GM23338 (cell line): ENCODE data around the gene FOXP1. TPM values are rescaled to one million over a fixed set of nuclear protein-coding genes. Genes with fewer than 3 reads are reported as not detected.

Source experiments
- ATAC-seq: fragments of 200-7000 bp; cut with Tn5 transposase; 3 replicates; pipeline ENCODE4 v1.9.1; 2020
- DNase-seq: peaks from one replicate; pipeline ENCODE4 v3.0.0-alpha.2; 2015; ENCODE audit warnings: low spot score
- H2AFZ ChIP-seq: fragments of 200-600 bp; sonication (generic); 2 replicates; pipeline ENCODE4 v1.8.0; 2016; ENCODE audit warnings: antibody characterized with exemption, mild to moderate bottlenecking, moderate library complexity
- H3F3A ChIP-seq: fragments of 200-600 bp; sonication (generic); replicated peaks from 2 replicates; pipeline ENCODE4 v1.8.0; 2017; ENCODE audit warnings: antibody characterized with exemption, mixed run types, low read depth
- H3K27ac ChIP-seq: fragments of 200-600 bp; sonication (generic); 2 replicates; pipeline ENCODE4 v1.6.1; 2016; ENCODE audit warnings: low read depth
- H3K27me3 ChIP-seq: fragments of 200-600 bp; sonication (generic); 2 replicates; pipeline ENCODE4 v1.8.0; 2016; ENCODE audit warnings: mild to moderate bottlenecking, mixed run types, moderate library complexity; ENCODE audit not compliant: insufficient read depth
- H3K36me3 ChIP-seq: fragments of 200-600 bp; sonication (generic); 2 replicates; pipeline ENCODE4 v1.8.0; 2016; ENCODE audit warnings: mild to moderate bottlenecking; ENCODE audit not compliant: insufficient read depth
- H3K4me1 ChIP-seq: fragments of 200-600 bp; sonication (generic); 2 replicates; pipeline ENCODE4 v1.8.0; 2016; ENCODE audit warnings: mild to moderate bottlenecking, moderate library complexity; ENCODE audit not compliant: insufficient read depth
- H3K4me2 ChIP-seq: fragments of 200-600 bp; sonication (generic); 2 replicates; pipeline ENCODE4 v1.7.1; 2017; ENCODE audit warnings: mixed run types
- H3K4me3 ChIP-seq: fragments of 200-600 bp; sonication (generic); 2 replicates; pipeline ENCODE4 v1.6.1; 2016; ENCODE audit warnings: mixed run types
- H3K79me2 ChIP-seq: fragments of 200-600 bp; sonication (generic); replicated peaks from 2 replicates; pipeline ENCODE4 v1.8.0; 2017; ENCODE audit warnings: mild to moderate bottlenecking; ENCODE audit not compliant: insufficient read depth
- H3K9me2 ChIP-seq: fragments of 200-600 bp; sonication (generic); 2 replicates; pipeline ENCODE4 v1.8.0; 2017; ENCODE audit not compliant: insufficient read depth
- H4K20me1 ChIP-seq: fragments of 200-600 bp; sonication (generic); replicated peaks from 2 replicates; pipeline ENCODE4 v1.8.0; 2017; ENCODE audit warnings: mild to moderate bottlenecking; ENCODE audit not compliant: insufficient read depth
- H3K27ac Mint-ChIP-seq: 2 replicates; pipeline ENCODE4 v1.8.0; 2020; ENCODE audit warnings: inconsistent platforms, mild to moderate bottlenecking, moderate library complexity, mixed read lengths
- H3K27me3 Mint-ChIP-seq: 3 replicates; pipeline ENCODE4 v1.8.0; 2022; ENCODE audit warnings: low read depth, mild to moderate bottlenecking, moderate library complexity, mixed read lengths, inconsistent platforms; ENCODE audit not compliant: insufficient read depth, poor library complexity
- H3K36me3 Mint-ChIP-seq: 3 replicates; pipeline ENCODE4 v1.8.0; 2021; ENCODE audit warnings: low read depth, mild to moderate bottlenecking, inconsistent platforms, moderate library complexity, mixed read lengths
- H3K4me1 Mint-ChIP-seq: 3 replicates; pipeline ENCODE4 v1.8.0; 2020; ENCODE audit warnings: mild to moderate bottlenecking, inconsistent platforms, mixed read lengths
- H3K4me3 Mint-ChIP-seq: 3 replicates; pipeline ENCODE4 v1.8.0; 2021; ENCODE audit warnings: moderate library complexity, mild to moderate bottlenecking, inconsistent platforms, mixed read lengths
- H3K9me3 Mint-ChIP-seq: 3 replicates; pipeline ENCODE4 v1.8.0; 2020; ENCODE audit warnings: moderate library complexity, mild to moderate bottlenecking, inconsistent platforms, mixed read lengths
- CREB1 ChIP-seq: fragments of 250-450 bp; sonication (Bioruptor Pico); IDR thresholded peaks from 2 replicates; pipeline ENCODE4 v1.5.0; 2020; ENCODE audit warnings: low read depth, mild to moderate bottlenecking, moderate library complexity
- CTCF ChIP-seq, 2 experiments: fragments of 200-600 bp in 1 of 2; sonication (generic) in 1 of 2; conservative IDR thresholded peaks; 2 replicates each; pipeline versions ENCODE4 v1.5.1 to v1.6.1; 2016 to 2017; ENCODE audit warnings: antibody characterized with exemption in 2 of 2, low read depth in 2 of 2, mild to moderate bottlenecking in 2 of 2, moderate library complexity in 1 of 2
- EZH2 ChIP-seq: fragments of 200-600 bp; sonication (generic); IDR thresholded peaks from one replicate; pipeline ENCODE4 v1.8.0; 2017; ENCODE audit warnings: antibody characterized with exemption, mild to moderate bottlenecking, low read depth; ENCODE audit not compliant: unreplicated experiment
- EZH2phosphoT487 ChIP-seq: fragments of 200-600 bp; sonication (generic); IDR thresholded peaks from one replicate; pipeline ENCODE4 v1.8.1; 2018; ENCODE audit warnings: antibody characterized with exemption; ENCODE audit not compliant: unreplicated experiment
- JUNB ChIP-seq: IDR thresholded peaks from one replicate; pipeline ENCODE4 v1.6.1; 2016; ENCODE audit warnings: antibody characterized with exemption; ENCODE audit not compliant: unreplicated experiment
- NANOG ChIP-seq: IDR thresholded peaks from 2 replicates; pipeline ENCODE4 v1.6.1; 2016; ENCODE audit warnings: antibody characterized with exemption, borderline replicate concordance
- POLR2AphosphoS5 ChIP-seq: IDR thresholded peaks from 2 replicates; pipeline ENCODE4 v1.6.1; 2016; ENCODE audit warnings: antibody characterized with exemption, low read depth
- STAT1 ChIP-seq: IDR thresholded peaks from one replicate; pipeline ENCODE4 v1.6.1; 2016; ENCODE audit warnings: antibody characterized with exemption; ENCODE audit not compliant: unreplicated experiment
- ZNF114 ChIP-seq: fragments of 250-450 bp; sonication (Bioruptor Pico); IDR thresholded peaks from 2 replicates; pipeline ENCODE4 v1.5.0; 2020; ENCODE audit warnings: mild to moderate bottlenecking, moderate library complexity
- ZNF331 ChIP-seq: fragments of 250-450 bp; sonication (Bioruptor Pico); IDR thresholded peaks from 2 replicates; pipeline ENCODE4 v1.5.0; 2020; ENCODE audit warnings: low read depth, mild to moderate bottlenecking, moderate library complexity
- polyA plus RNA-seq: library from polyadenylated mRNA; unstranded; fragments of >200 nt; fragmentation: Nextera tagmentation; extraction: Ambion mirVana; gene quantifications from 2 replicates; pipeline ENCODE4 v1.2.1, GENCODE V29; 2016
- total RNA-seq: library from RNA; depleted of rRNA; stranded (reverse); fragments of >200 nt; shearing (Covaris generic); gene quantifications from 2 replicates; pipeline ENCODE4 v1.2.3, GENCODE V29; 2014
- TF ChIP-seq, protein P1 (sequence below): IDR thresholded peaks from 2 replicates; pipeline ENCODE4 v1.6.1; 2016; ENCODE audit warnings: antibody characterized with exemption
- TF ChIP-seq, protein P2 (sequence below): IDR thresholded peaks from one replicate; pipeline ENCODE4 v1.6.1; 2018; ENCODE audit warnings: antibody characterized with exemption; ENCODE audit not compliant: unreplicated experiment
- TF ChIP-seq, protein P3 (sequence below): fragments of 250-450 bp; sonication (Bioruptor Pico); IDR thresholded peaks from 2 replicates; pipeline ENCODE4 v1.5.0; 2020; ENCODE audit warnings: mild to moderate bottlenecking, moderate library complexity

FOXP1 gene
- total and polyA plus RNA-seq, 2 experiments from 2014 or later: 32.9 to 35.5 TPM

DNA sequence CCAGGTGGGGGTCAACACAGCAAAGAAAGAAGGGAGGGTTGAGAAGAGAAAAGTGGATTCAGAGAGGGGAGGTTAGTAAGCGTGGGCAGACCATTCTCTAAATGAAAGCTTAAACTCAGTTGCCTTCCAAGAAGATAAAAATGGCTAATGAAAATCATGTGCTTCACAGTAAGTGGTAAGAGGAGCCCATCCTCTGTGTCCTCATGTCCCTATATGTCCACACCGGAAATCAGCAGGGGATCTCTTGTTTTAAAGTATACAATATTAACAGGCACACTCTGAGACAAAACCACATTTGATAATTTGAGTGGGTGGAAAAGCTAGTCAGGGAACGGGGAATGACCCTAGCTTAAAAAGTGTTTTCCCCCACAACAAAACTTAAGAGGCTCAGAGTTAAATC is 4.4 kb upstream of the FOXP1 start:
- ATAC-seq: no peak
- no peak overlapping the region for H3K4me3 ChIP-seq
- no peak overlapping the region for H3K27ac Mint-ChIP-seq

More for the DNA sequence above, 4.4 kb upstream of the FOXP1 start:
- DNase-seq: no peak
- no peaks in the 10 kb centered on the region for H4K20me1 ChIP-seq
- H3K79me2 ChIP-seq: no peaks in the 10 kb centered on the region
- H3K9me3 Mint-ChIP-seq: peaks cover 14% of the 10 kb centered on the region
- no peaks in the 10 kb centered on the region for H3K27me3 ChIP-seq
- peaks cover 8% of the 10 kb centered on the region for H3K4me1 Mint-ChIP-seq
- no peaks in the 10 kb centered on the region for H3K9me2 ChIP-seq
- no peak overlapping the region for H3K4me2 ChIP-seq
- peaks cover 5% of the 10 kb centered on the region for H3K27me3 Mint-ChIP-seq
- no peak overlapping the region for H3K4me3 Mint-ChIP-seq
- H2AFZ ChIP-seq: no peak overlapping the region
- peaks cover 11% of the 10 kb centered on the region for H3K4me1 ChIP-seq
- H3F3A ChIP-seq: no peaks in the 10 kb centered on the region; the same call in 1 of the 2 replicates
- H3K36me3 ChIP-seq: no peaks in the 10 kb centered on the region
- TF ChIP-seq, protein P1, sequence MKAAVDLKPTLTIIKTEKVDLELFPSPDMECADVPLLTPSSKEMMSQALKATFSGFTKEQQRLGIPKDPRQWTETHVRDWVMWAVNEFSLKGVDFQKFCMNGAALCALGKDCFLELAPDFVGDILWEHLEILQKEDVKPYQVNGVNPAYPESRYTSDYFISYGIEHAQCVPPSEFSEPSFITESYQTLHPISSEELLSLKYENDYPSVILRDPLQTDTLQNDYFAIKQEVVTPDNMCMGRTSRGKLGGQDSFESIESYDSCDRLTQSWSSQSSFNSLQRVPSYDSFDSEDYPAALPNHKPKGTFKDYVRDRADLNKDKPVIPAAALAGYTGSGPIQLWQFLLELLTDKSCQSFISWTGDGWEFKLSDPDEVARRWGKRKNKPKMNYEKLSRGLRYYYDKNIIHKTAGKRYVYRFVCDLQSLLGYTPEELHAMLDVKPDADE: no peak
- TF ChIP-seq POLR2AphosphoS5: no peak
- no peak for TF ChIP-seq ZNF114 (CRISPR knock-in tag)
- TF ChIP-seq, protein P2, sequence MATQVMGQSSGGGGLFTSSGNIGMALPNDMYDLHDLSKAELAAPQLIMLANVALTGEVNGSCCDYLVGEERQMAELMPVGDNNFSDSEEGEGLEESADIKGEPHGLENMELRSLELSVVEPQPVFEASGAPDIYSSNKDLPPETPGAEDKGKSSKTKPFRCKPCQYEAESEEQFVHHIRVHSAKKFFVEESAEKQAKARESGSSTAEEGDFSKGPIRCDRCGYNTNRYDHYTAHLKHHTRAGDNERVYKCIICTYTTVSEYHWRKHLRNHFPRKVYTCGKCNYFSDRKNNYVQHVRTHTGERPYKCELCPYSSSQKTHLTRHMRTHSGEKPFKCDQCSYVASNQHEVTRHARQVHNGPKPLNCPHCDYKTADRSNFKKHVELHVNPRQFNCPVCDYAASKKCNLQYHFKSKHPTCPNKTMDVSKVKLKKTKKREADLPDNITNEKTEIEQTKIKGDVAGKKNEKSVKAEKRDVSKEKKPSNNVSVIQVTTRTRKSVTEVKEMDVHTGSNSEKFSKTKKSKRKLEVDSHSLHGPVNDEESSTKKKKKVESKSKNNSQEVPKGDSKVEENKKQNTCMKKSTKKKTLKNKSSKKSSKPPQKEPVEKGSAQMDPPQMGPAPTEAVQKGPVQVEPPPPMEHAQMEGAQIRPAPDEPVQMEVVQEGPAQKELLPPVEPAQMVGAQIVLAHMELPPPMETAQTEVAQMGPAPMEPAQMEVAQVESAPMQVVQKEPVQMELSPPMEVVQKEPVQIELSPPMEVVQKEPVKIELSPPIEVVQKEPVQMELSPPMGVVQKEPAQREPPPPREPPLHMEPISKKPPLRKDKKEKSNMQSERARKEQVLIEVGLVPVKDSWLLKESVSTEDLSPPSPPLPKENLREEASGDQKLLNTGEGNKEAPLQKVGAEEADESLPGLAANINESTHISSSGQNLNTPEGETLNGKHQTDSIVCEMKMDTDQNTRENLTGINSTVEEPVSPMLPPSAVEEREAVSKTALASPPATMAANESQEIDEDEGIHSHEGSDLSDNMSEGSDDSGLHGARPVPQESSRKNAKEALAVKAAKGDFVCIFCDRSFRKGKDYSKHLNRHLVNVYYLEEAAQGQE: no peak
- TF ChIP-seq STAT1: no peak
- TF ChIP-seq EZH2: no peak
- no peak for TF ChIP-seq CTCF (conservative IDR thresholded peaks at IDR 0.05; ENCODE audit: low read depth in 2 of 2)
- TF ChIP-seq CREB1 (CRISPR knock-in tag): no peak
- no peak for TF ChIP-seq EZH2phosphoT487
- no peak for TF ChIP-seq NANOG
- TF ChIP-seq ZNF331 (CRISPR knock-in tag): no peak
- TF ChIP-seq, protein P3, sequence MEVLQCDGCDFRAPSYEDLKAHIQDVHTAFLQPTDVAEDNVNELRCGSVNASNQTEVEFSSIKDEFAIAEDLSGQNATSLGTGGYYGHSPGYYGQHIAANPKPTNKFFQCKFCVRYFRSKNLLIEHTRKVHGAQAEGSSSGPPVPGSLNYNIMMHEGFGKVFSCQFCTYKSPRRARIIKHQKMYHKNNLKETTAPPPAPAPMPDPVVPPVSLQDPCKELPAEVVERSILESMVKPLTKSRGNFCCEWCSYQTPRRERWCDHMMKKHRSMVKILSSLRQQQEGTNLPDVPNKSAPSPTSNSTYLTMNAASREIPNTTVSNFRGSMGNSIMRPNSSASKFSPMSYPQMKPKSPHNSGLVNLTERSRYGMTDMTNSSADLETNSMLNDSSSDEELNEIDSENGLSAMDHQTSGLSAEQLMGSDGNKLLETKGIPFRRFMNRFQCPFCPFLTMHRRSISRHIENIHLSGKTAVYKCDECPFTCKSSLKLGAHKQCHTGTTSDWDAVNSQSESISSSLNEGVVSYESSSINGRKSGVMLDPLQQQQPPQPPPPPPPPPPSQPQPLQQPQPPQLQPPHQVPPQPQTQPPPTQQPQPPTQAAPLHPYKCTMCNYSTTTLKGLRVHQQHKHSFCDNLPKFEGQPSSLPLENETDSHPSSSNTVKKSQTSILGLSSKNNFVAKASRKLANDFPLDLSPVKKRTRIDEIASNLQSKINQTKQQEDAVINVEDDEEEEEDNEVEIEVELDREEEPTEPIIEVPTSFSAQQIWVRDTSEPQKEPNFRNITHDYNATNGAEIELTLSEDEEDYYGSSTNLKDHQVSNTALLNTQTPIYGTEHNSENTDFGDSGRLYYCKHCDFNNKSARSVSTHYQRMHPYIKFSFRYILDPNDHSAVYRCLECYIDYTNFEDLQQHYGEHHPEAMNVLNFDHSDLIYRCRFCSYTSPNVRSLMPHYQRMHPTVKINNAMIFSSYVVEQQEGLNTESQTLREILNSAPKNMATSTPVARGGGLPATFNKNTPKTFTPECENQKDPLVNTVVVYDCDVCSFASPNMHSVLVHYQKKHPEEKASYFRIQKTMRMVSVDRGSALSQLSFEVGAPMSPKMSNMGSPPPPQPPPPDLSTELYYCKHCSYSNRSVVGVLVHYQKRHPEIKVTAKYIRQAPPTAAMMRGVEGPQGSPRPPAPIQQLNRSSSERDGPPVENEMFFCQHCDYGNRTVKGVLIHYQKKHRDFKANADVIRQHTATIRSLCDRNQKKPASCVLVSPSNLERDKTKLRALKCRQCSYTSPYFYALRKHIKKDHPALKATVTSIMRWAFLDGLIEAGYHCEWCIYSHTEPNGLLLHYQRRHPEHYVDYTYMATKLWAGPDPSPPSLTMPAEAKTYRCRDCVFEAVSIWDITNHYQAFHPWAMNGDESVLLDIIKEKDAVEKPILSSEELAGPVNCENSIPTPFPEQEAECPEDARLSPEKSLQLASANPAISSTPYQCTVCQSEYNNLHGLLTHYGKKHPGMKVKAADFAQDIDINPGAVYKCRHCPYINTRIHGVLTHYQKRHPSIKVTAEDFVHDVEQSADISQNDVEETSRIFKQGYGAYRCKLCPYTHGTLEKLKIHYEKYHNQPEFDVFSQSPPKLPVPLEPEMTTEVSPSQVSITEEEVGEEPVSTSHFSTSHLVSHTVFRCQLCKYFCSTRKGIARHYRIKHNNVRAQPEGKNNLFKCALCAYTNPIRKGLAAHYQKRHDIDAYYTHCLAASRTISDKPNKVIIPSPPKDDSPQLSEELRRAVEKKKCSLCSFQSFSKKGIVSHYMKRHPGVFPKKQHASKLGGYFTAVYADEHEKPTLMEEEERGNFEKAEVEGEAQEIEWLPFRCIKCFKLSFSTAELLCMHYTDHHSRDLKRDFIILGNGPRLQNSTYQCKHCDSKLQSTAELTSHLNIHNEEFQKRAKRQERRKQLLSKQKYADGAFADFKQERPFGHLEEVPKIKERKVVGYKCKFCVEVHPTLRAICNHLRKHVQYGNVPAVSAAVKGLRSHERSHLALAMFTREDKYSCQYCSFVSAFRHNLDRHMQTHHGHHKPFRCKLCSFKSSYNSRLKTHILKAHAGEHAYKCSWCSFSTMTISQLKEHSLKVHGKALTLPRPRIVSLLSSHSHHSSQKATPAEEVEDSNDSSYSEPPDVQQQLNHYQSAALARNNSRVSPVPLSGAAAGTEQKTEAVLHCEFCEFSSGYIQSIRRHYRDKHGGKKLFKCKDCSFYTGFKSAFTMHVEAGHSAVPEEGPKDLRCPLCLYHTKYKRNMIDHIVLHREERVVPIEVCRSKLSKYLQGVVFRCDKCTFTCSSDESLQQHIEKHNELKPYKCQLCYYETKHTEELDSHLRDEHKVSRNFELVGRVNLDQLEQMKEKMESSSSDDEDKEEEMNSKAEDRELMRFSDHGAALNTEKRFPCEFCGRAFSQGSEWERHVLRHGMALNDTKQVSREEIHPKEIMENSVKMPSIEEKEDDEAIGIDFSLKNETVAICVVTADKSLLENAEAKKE (CRISPR knock-in tag): no peak
- no peak for TF ChIP-seq JUNB
- H3K27ac ChIP-seq: no peak overlapping the region
- peaks cover 6% of the 10 kb centered on the region for H3K36me3 Mint-ChIP-seq
